Neuron (in vitro differentiated cells): ENCODE data around the gene PSMD13.

Source experiments
- H2AFZ ChIP-seq: one replicate; pipeline ENCODE4 v1.6.1; 2013; ENCODE audit warnings: low read depth, mild to moderate bottlenecking, inconsistent platforms, low read length, moderate library complexity
- H3K27me3 ChIP-seq: one replicate; pipeline ENCODE4 v1.6.1; 2013; ENCODE audit warnings: low read length; ENCODE audit not compliant: insufficient read depth
- H3K36me3 ChIP-seq: one replicate; pipeline ENCODE4 v1.6.1; 2013; ENCODE audit warnings: low read length; ENCODE audit not compliant: insufficient read depth
- H3K4me1 ChIP-seq: one replicate; pipeline ENCODE4 v1.6.1; 2013; ENCODE audit warnings: low read length; ENCODE audit not compliant: insufficient read depth
- H3K4me3 ChIP-seq: 2 replicates; pipeline ENCODE4 v1.5.1; 2013; ENCODE audit warnings: mild to moderate bottlenecking, low read length, moderate library complexity
- H3K9me3 ChIP-seq: one replicate; pipeline ENCODE4 v1.6.1; 2013; ENCODE audit warnings: low read length

The PSMD13 gene

DNA sequence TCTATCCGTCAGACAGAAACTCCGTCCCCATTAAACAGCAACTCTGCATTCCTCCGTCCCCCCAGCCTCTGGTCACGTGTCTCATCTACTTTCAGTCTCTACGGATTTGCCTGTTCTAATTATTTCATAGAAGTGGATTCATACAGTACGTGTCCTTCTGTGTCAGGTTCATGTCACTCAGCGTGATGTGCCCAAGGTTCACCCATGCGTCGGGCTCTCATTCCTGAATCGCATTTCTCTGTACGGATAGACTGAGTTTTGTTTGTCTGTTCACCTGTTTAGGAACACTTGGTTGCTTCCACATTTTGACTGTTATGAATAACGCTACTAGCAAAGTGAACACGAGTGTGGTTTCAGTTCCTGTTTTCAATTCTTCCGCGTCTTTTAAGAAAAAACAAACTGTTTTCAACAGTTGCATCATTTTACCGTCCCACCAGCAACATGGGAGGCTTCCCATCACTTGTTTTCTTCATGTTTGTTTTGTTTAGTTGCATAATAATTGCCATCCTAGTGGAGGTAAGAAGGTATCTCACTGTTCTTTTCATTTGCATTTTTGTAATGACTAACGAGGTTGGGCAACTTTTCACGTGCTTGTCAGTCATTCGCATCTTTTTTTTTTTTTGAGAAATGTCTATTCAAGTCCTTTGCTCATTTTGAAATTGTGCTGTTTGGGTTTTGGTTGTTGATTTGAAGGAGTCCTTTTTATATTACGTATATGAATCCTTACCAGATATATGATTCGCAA is 32.5 kb downstream of the PSMD13 start:
- no peaks in the 10 kb centered on the region for H3K27me3 ChIP-seq
- H3K36me3 ChIP-seq = no peaks in the 10 kb centered on the region
- no peak overlapping the region for H2AFZ ChIP-seq
- peaks cover 3% of the 10 kb centered on the region for H3K9me3 ChIP-seq
- no peak overlapping the region for H3K4me3 ChIP-seq
- no peaks in the 10 kb centered on the region for H3K4me1 ChIP-seq

DNA sequence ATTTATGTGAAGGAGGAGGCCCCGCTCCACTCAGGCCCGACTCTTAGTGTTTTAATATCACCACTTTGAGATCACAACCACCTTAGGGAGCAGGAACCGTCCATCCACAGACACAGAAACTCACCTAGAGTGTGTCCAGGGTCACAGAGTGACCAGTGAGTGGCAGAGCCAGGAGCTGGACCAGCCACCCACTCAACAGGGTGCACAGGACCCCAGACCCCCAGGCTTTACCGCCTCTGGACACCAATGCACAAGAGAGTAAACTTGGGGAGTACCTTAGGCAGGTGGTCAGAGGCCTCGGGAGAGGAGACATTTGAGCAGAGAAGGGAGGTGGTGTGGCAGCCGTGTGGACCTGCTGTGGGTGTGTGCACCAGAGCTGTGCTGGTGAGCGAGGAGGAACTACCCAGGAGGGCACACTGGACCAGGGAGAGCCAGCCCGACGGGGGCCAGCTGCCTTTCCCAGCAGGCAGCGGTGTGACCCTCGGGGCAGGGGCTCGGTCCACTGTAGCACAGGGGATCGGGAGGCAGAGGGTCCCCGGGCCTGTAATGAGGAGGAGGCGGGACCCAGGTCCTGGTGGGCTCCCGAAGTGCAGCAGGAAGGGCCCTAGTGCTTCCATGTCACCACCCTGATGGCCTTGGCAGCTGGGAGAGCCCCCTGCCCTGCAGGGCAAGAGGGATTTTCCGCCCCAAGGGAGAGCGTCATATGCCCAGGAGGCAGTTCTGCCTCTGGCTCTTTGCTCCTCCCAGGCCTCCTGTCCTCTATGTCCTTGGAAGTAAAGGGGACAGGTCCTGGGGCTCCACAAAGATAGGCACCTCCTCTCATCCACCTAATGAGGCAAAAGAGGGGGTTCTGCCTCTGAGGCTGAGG is 33.9 kb downstream of the PSMD13 start:
- Histone ChIP-seq H2AFZ (no peak overlapping the region), H3K4me1 (no peaks in the 10 kb centered on the region), H3K9me3 (peaks cover 3% of the 10 kb centered on the region), H3K27me3 (no peaks in the 10 kb centered on the region), H3K4me3 (no peak overlapping the region), H3K36me3 (no peaks in the 10 kb centered on the region)

DNA sequence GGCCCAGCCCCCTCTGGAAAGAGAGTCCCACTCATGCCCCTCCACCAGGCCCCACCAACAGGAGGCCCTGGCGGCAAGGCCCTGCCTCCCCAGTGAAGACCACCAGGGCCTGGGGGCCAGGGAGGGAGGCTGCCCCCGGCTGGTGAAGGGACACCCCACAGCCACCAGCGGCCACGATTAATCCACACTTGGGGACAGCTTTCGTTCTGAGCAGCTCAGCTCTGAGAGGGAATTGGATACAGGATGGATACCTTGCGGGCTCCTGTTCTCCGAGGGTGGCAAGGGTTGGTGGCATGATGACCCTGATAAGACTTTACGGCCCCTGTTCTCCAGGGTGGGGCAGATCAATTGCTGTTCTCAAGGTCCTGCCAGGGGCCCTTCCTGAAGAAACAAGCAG is 34.5 kb downstream of the PSMD13 start:
- Histone ChIP-seq H3K4me1 (no peaks in the 10 kb centered on the region), H3K36me3 (no peaks in the 10 kb centered on the region), H3K27me3 (no peaks in the 10 kb centered on the region), H2AFZ (no peak overlapping the region), H3K4me3 (no peak overlapping the region), H3K9me3 (peaks cover 3% of the 10 kb centered on the region)

DNA sequence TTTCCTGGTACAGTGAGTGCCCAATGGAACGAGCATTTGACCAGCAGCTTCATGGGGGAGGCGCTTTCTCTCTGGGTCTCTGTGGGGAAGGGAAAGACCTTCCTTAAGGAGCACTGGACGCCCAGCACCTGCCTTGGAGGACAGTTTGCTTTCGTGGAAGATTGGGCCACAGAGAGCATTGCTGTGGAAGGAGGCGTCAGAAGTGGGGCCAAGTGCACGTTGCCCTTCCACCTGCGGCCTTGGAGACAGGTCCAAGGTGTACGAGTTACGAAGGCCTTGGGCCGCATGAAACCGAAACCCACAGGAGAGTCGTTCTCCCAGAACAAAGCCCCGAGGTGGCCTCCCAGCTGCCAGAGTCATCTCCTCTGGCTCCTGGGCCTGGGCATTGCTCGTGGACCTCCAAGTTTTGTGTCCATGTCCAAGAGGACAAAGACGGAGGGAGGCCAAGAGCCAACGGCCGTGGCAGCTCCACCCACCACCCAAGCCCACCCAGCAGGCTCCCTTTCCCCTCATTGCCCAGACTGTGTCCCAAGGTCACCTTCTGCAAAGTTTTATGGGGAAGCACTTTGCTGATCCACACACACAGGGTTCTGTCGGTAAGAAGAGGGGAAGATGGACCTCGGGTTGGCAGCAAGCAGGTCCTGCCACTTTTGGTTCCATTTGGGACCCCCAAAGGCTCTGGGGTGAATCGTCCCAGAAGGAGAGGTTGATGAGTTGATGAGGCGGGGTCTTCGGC is 35.6 kb downstream of the PSMD13 start:
- peaks cover 1% of the 10 kb centered on the region for H3K4me1 ChIP-seq
- no peak overlapping the region for H3K4me3 ChIP-seq
- H3K36me3 ChIP-seq = no peaks in the 10 kb centered on the region
- peaks cover 4% of the 10 kb centered on the region for H3K9me3 ChIP-seq
- H3K27me3 ChIP-seq = no peaks in the 10 kb centered on the region
- no peak overlapping the region for H2AFZ ChIP-seq

DNA sequence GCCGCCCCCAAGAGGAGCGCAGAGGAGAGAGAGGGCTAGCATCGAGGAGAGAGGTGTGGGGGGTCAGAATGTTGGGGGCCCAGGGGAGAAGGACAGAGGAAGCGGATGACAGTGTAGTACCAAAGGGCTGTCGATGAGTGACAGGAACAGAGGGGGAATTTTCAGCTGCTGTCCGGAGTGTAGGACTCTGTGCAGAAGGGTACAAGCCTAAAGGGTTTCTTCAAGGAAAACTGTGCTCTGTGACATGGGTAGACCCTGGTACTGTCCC is 36.1 kb downstream of the PSMD13 start:
- H3K27me3 ChIP-seq = no peaks in the 10 kb centered on the region
- no peaks in the 10 kb centered on the region for H3K36me3 ChIP-seq
- no peak overlapping the region for H3K4me3 ChIP-seq
- peaks cover 6% of the 10 kb centered on the region for H3K4me1 ChIP-seq
- H2AFZ ChIP-seq = no peak overlapping the region
- peaks cover 4% of the 10 kb centered on the region for H3K9me3 ChIP-seq

DNA sequence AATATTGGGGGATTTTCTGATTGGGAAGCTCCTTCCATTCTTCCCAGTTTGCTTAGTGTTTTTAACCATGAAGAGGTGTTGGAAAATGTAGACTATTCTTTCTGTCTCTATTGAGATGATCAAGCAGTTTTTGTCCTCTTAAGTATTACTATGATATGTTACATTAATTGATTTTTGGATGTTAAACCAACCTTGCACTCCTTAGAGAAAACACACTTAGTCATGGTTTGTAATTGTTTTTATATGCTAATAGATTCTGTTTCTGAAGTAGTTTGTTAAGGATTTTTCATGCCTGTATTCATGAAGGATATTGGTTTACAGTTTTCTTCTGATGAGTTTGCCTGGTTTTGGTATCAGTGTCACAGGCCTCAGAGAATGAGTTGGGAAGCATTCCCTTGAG is 39.4 kb downstream of the PSMD13 start:
- H3K4me1 ChIP-seq = peaks cover 10% of the 10 kb centered on the region
- no peaks in the 10 kb centered on the region for H3K36me3 ChIP-seq
- H2AFZ ChIP-seq = no peak overlapping the region
- H3K4me3 ChIP-seq = no peak overlapping the region
- no peaks in the 10 kb centered on the region for H3K27me3 ChIP-seq
- H3K9me3 ChIP-seq = peaks cover 2% of the 10 kb centered on the region

DNA sequence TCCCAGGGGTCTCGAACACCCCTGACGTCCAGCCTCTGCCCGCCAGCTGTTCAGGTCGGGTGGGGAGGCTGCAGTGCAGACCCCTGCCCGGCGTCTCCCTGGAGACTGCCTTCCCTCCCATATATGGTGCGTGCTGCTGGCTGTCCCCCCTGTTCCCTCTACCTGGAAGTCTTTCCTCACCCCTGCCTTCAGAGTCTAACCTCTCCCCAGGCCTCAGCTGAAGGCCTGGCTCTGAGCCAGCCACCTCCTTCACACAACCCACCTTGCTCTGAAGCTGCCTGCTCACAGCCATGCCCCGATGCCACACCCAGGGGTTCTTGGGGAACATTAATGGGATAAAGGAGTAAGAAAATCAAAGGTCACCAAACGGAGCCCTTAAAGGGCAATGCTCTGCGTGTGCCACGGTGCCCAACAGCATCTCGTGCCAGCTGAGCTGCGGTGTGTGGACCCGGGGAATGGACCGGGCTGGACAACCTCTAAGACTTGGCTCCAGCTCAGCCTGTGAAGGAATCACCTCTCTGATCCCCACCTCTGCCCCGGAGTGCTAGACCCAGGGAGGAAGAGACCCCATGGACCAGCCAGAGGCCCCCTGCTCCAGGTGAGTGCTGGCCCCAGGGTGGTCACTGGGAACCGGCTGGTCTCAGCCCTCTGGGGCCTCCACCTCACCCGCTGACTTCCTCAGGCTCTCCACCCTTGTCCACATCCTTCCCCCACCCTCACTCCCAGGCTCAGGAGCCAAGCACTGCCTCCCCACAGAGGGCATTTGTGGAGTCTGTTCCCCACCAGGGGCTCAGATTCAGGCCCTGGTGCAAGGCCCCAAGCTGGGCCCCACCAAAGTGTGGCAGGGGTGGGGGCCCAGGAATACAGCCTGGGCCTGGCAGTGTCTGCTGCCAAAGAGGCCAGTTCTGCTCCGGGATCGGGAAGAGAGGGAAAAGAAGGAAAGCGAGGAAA is 41.5 kb downstream of the PSMD13 start, which contains the start of gene NLRP6:
Gene NLRP6 (plus strand): TSS at position 407 of the 951 bp plus-strand sequence. CDS start 163 bp downstream, at position 570.
- H3K9me3 ChIP-seq = peaks cover 2% of the 10 kb centered on the region
- H3K4me1 ChIP-seq = peaks cover 10% of the 10 kb centered on the region
- no peak within 1 kb of the TSS for H2AFZ ChIP-seq
- H3K27me3 ChIP-seq = no peaks in the 10 kb centered on the region
- H3K36me3 ChIP-seq = no peaks in the 10 kb centered on the region
- no peak within 1 kb of the TSS for H3K4me3 ChIP-seq

DNA sequence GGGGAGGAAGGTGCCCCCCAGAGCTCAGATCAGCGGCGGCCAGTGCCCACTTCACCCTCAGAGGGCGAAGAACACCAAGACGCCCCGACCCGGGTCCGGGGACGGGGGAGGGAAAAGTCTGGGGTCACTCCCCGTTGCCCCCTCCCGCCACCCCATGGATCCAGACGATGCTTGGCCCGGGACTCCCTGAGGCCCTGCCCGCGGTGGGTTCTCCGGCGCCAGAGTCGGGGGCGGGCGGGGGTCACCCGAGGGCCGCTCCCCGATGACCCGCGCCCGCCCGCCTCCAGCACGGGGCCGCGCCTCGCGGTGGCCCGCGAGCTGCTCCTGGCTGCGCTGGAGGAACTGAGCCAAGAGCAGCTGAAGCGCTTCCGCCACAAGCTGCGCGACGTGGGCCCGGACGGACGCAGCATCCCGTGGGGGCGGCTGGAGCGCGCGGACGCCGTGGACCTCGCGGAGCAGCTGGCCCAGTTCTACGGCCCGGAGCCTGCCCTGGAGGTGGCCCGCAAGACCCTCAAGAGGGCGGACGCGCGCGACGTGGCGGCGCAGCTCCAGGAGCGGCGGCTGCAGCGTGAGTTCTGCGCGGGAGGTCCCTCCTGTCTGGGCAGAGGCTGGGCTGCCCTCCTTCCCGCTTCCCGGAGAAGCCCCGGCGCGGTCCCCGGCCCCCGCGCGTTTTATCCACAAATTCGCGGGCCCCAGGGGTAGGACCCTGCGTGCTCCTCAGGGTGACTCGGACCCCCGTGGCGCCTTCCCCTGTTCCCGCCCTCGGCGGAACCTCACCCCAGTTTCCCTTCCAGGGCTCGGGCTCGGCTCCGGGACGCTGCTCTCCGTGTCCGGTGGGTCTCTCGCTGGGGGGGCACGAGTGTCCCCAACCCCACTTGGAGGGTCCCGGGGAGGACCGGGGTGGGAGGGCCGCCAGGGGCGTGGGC is 42.5 kb downstream of the PSMD13 start:
- Histone ChIP-seq H3K9me3 (peaks cover 2% of the 10 kb centered on the region), H3K4me3 (no peak overlapping the region), H3K4me1 (peaks cover 10% of the 10 kb centered on the region), H2AFZ (no peak overlapping the region), H3K36me3 (no peaks in the 10 kb centered on the region), H3K27me3 (no peaks in the 10 kb centered on the region)

DNA sequence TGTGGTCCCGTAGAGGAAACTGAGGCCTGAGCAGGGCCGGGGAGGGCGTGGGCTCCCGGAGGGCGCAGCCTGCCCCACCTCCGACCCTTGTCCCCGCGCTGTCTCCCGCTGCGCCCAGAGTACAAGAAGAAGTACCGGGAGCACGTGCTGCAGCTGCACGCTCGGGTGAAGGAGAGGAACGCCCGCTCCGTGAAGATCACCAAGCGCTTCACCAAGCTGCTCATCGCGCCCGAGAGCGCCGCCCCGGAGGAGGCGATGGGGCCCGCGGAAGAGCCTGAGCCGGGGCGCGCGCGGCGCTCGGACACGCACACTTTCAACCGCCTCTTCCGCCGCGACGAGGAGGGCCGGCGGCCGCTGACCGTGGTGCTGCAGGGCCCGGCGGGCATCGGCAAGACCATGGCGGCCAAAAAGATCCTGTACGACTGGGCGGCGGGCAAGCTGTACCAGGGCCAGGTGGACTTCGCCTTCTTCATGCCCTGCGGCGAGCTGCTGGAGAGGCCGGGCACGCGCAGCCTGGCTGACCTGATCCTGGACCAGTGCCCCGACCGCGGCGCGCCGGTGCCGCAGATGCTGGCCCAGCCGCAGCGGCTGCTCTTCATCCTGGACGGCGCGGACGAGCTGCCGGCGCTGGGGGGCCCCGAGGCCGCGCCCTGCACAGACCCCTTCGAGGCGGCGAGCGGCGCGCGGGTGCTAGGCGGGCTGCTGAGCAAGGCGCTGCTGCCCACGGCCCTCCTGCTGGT is 43.4 kb downstream of the PSMD13 start:
- Histone ChIP-seq H3K27me3 (no peaks in the 10 kb centered on the region), H3K4me3 (no peak overlapping the region), H2AFZ (no peak overlapping the region), H3K9me3 (peaks cover 2% of the 10 kb centered on the region), H3K4me1 (peaks cover 10% of the 10 kb centered on the region), H3K36me3 (no peaks in the 10 kb centered on the region)

DNA sequence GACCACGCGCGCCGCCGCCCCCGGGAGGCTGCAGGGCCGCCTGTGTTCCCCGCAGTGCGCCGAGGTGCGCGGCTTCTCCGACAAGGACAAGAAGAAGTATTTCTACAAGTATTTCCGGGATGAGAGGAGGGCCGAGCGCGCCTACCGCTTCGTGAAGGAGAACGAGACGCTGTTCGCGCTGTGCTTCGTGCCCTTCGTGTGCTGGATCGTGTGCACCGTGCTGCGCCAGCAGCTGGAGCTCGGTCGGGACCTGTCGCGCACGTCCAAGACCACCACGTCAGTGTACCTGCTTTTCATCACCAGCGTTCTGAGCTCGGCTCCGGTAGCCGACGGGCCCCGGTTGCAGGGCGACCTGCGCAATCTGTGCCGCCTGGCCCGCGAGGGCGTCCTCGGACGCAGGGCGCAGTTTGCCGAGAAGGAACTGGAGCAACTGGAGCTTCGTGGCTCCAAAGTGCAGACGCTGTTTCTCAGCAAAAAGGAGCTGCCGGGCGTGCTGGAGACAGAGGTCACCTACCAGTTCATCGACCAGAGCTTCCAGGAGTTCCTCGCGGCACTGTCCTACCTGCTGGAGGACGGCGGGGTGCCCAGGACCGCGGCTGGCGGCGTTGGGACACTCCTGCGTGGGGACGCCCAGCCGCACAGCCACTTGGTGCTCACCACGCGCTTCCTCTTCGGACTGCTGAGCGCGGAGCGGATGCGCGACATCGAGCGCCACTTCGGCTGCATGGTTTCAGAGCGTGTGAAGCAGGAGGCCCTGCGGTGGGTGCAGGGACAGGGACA is 44.1 kb downstream of the PSMD13 start:
- H3K27me3 ChIP-seq = no peaks in the 10 kb centered on the region
- H3K36me3 ChIP-seq = no peaks in the 10 kb centered on the region
- no peak overlapping the region for H2AFZ ChIP-seq
- H3K4me1 ChIP-seq = peaks cover 10% of the 10 kb centered on the region
- no peak overlapping the region for H3K4me3 ChIP-seq
- H3K9me3 ChIP-seq = peaks cover 2% of the 10 kb centered on the region
